ENCODE results near the gene MEG3.

The MEG3 gene

DNA sequence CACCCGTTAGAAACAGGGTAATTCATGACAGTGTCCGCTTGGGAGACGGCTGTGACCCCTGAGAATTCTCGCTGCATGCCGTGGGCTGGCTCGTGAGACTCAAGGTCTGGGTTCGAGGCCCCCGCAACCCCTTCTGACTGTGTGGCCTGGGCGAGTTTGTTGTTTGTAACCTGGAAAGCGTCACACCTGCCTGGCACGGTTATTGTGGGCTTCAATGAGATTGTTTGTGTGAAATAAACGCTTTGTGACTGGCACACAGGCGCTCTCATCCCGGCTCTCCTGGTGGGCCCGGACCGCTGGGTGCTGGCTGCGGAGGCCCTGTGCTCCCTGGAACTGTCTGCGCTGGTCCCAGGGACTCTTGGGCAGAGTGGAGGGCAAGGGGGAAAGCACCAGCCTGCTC is 33.9 kb downstream of the MEG3 start:
- no peak overlapping the region for H3K4me3 ChIP-seq (ENCODE audit: control insufficient read depth, low read depth, low read length)
- DNase-seq (ENCODE audit: low read depth): no peak
- TF ChIP-seq, protein P1, sequence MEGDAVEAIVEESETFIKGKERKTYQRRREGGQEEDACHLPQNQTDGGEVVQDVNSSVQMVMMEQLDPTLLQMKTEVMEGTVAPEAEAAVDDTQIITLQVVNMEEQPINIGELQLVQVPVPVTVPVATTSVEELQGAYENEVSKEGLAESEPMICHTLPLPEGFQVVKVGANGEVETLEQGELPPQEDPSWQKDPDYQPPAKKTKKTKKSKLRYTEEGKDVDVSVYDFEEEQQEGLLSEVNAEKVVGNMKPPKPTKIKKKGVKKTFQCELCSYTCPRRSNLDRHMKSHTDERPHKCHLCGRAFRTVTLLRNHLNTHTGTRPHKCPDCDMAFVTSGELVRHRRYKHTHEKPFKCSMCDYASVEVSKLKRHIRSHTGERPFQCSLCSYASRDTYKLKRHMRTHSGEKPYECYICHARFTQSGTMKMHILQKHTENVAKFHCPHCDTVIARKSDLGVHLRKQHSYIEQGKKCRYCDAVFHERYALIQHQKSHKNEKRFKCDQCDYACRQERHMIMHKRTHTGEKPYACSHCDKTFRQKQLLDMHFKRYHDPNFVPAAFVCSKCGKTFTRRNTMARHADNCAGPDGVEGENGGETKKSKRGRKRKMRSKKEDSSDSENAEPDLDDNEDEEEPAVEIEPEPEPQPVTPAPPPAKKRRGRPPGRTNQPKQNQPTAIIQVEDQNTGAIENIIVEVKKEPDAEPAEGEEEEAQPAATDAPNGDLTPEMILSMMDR (conservative IDR thresholded peaks at IDR 0.05; ENCODE audit: control insufficient read depth, insufficient read depth, low read depth, low read length): no peak

DNA sequence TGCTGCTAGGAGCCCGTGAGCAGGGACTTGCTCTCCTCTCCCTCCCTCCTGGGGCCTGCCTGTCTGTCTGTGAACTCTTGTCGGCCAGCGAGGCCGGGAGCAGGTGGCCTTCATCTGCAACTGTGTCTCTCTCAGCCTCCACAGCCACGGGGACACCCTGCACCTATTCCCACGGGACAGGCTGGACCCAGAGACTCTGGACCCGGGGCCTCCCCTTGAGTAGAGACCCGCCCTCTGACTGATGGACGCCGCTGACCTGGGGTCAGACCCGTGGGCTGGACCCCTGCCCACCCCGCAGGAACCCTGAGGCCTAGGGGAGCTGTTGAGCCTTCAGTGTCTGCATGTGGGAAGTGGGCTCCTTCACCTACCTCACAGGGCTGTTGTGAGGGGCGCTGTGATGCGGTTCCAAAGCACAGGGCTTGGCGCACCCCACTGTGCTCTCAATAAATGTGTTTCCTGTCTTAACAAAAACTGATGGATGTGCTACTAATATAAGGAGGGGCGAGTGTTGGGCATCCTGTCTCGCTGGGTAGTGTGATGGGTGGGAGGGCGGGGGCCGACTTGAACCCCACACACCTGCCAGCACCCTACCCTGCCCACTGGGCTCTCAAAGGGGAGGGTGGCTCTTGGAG is 34.8 kb downstream of the MEG3 start:
- DNase-seq (ENCODE audit: low read depth): no peak
- TF ChIP-seq, protein P1 (conservative IDR thresholded peaks at IDR 0.05; ENCODE audit: control insufficient read depth, insufficient read depth, low read depth, low read length): no peak
- no peak overlapping the region for H3K4me3 ChIP-seq (ENCODE audit: control insufficient read depth, low read depth, low read length)

DNA sequence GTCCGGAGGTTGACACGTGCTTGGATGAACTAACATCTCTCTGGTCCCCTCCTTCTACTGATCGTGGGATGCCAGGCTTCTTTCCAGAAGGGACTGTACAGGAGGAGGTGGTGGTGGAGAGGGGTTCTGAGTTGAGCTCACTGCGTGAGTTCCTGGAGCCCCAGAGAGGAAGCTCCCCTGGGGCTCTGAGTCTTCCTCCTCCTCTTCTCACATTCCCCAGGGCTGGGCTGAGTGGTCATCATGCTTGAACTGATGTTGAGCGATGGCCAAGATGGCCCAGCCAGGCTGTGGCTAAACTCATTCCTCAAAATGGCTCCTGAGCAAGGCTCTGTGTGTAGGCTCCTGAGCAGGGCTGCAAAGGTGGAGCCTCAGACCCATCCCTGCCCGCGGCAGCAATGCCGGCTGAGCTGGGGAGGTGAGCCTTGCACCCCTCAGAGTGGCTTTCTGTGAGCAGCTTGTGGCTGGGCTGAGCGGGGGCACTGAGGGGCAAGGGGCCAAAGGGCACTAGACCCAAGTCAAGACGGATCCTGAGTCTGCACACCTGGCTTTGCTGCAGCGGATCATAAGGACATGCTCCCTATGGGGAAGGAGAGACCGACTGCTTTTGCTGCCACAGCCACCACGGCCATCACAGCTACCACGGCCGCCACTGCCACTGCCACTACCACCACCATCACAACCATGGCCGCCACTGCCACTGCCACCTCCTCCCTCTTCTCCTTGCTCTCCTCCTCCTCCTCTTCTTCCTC is 35.4 kb downstream of the MEG3 start:
- peak; percentile 36 for DNase-seq (ENCODE audit: low read depth)
- TF ChIP-seq, protein P1 (conservative IDR thresholded peaks at IDR 0.05; ENCODE audit: control insufficient read depth, insufficient read depth, low read depth, low read length): no peak

DNA sequence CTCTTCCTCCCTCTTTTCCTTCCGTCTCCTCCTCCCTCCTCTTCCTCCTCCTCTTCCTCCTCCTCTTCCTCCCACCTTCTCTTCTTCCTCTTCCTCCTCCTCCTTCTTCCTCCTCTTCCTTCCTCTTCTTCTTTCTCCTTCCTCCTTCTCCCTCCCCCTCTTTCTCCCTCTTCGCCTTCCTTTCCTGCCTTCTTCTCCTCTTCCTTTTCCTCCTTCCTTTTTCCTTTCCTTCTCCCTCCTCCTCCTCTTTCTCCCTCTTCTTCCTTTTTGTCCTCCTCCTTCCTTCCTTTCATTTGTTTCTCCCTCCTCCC is 36.0 kb downstream of the MEG3 start:
- H3K4me3 ChIP-seq (ENCODE audit: control insufficient read depth, low read depth, low read length): no peak overlapping the region
- no peak for DNase-seq (ENCODE audit: low read depth)
- TF ChIP-seq, protein P1 (conservative IDR thresholded peaks at IDR 0.05; ENCODE audit: control insufficient read depth, insufficient read depth, low read depth, low read length): no peak

More for the DNA sequence above, 35.4 kb downstream of the MEG3 start:
- no peak overlapping the region for H3K4me3 ChIP-seq (ENCODE audit: control insufficient read depth, low read depth, low read length)

DNA sequence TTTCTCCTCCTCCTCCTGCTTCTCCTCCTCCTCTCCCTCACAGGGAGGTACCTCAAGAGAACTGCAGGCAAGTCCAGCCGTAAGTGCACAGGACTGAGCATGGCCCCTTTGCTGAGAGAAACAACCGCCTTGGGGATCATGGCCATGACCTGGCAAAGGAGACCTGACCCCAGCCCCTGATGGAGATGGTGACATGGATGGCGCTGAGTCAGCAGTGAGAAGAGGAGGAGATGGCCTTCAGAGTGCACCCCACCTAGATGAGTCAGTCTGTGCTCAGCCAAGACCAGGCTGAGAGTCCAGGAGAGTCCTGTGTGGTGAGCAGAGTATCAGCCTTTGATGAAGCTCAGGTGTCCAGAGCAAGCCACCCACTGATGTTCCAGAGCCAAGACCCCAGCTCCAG is 36.4 kb downstream of the MEG3 start:
- no peak overlapping the region for H3K4me3 ChIP-seq (ENCODE audit: control insufficient read depth, low read depth, low read length)
- TF ChIP-seq, protein P1 (conservative IDR thresholded peaks at IDR 0.05; ENCODE audit: control insufficient read depth, insufficient read depth, low read depth, low read length): no peak
- DNase-seq (ENCODE audit: low read depth): peak; percentile 63

DNA sequence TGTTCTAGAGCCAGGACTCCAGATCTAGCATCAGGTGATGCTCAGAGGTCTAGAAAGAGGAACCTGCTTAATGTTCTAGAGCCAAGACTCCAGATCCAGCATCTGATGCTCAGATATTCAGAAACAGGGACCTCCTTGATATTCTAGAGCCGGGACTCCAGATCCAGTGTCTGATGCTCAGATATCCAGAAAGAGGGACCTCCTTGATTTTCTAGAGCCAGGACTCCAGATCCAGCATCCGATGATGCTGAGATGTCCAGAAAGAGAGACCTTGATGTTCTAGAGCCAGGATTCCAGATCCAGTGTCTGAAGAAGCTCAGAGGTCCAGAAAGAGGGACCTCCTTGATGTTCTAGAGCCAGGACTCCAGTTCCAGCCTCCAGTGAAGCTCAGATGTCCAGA is 36.9 kb downstream of the MEG3 start:
- DNase-seq (ENCODE audit: low read depth): no peak
- no peak overlapping the region for H3K4me3 ChIP-seq (ENCODE audit: control insufficient read depth, low read depth, low read length)
- TF ChIP-seq, protein P1 (conservative IDR thresholded peaks at IDR 0.05; ENCODE audit: control insufficient read depth, insufficient read depth, low read depth, low read length): no peak

Measured in fibroblast of mammary gland (primary cell).